ENCODE results near the gene NABP1. TPM values are rescaled to one million over a fixed set of nuclear protein-coding genes. Genes with fewer than 3 reads are reported as not detected.

The NABP1 gene
- total RNA-seq, 2 experiments from 2014 or later, result 65.1 to 65.4 TPM

DNA sequence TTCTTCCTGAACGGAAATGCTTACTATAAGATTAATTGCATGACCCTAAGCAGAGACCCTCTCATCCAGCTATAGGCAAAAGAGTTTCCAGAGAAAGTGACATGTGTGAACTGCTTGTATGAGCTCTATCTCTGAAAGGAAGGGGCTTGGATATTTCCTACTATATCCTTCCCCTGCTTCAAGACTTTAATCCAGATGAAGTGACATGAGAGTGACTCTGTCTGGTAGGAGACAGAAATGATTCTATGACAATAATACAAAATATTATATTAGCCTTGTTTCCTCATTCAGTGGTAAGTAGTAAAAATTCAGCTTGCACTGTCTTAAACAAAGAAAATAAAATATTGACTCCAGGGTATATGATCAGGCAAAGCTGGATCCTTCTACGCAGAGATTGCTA is 37.5 kb downstream of the NABP1 start:
- no peak overlapping the region for H3K4me3 Mint-ChIP-seq
- no peaks in the 10 kb centered on the region for H3K36me3 Mint-ChIP-seq
- H3K9me3 Mint-ChIP-seq, result no peaks in the 10 kb centered on the region
- CTCF ChIA-PET, result interaction anchor here (0.9 kb wide), 1 partner anchor 171 kb away, joined by 4 read pairs; no protein-coding TSS in a partner anchor
- H3K4me1 Mint-ChIP-seq (ENCODE audit: low read depth), result no peaks in the 10 kb centered on the region
- POLR2A ChIA-PET, result no interaction called here
- intact Hi-C loops (cut with micrococcal nuclease), result no loop called here
- no peaks in the 10 kb centered on the region for H3K27me3 Mint-ChIP-seq
- no peak for DNase-seq
- no peak overlapping the region for H3K27ac Mint-ChIP-seq

DNA sequence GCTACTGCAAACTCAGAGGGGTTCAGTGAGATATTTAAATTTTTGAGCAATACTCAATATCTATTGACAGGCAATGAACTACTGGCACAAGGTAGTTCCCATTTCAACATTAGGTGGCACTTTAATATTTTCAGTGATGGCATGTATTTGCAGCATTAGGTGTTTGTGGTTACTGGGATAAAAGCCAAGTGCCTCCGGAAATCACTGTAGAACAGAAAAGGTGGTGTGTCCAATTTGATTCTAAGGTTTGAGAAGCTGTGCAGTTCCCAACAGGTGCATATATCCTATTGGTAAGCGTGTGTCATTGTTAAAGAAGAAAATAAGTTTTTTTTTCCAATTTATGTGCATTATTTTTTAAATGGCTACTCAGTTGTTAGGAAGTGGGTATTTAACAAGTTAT is 41.3 kb downstream of the NABP1 start:
- ChIA-PET CTCF (interaction anchor here (0.7 to 0.8 kb wide), 2 partner anchors 40 to 58 kb away, joined by 3 read pairs; no protein-coding TSS in a partner anchor), POLR2A (no interaction called here)
- Mint-ChIP-seq H3K9me3 (no peaks in the 10 kb centered on the region), H3K4me1 (ENCODE audit: low read depth) (no peaks in the 10 kb centered on the region), H3K27ac (no peak overlapping the region), H3K4me3 (no peak overlapping the region), H3K27me3 (no peaks in the 10 kb centered on the region), H3K36me3 (no peaks in the 10 kb centered on the region)
- intact Hi-C loops (cut with micrococcal nuclease), result no loop called here
- DNase-seq, result no peak

DNA sequence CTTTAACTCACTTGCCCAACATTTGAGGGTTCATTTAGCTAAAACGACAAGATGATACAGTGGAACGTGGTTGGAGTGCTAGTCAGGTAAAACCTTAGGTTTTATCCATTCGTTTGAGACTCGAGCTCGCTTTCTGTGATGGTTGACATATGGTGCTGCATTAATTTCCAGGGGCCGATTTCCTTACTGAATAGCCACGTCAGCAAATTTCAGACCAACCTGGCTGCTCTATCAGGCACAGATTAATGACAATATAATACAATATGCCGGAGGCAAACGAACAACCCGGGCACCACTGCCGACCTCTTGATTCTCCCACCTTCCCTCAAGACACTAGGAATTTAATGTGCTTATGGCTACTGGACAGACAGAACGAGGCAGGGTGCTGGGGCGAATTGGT is 42.0 kb downstream of the NABP1 start:
- H3K9me3 Mint-ChIP-seq, result no peaks in the 10 kb centered on the region
- H3K4me3 Mint-ChIP-seq, result no peak overlapping the region
- ChIA-PET POLR2A (no interaction called here), CTCF (interaction anchor here (0.8 to 1.3 kb wide), 2 partner anchors 21 to 59 kb away, joined by 3 read pairs; no protein-coding TSS in a partner anchor)
- intact Hi-C loops (cut with micrococcal nuclease), result no loop called here
- H3K4me1 Mint-ChIP-seq (ENCODE audit: low read depth), result no peaks in the 10 kb centered on the region
- no peak for DNase-seq
- H3K27ac Mint-ChIP-seq, result no peak overlapping the region
- no peaks in the 10 kb centered on the region for H3K27me3 Mint-ChIP-seq
- H3K36me3 Mint-ChIP-seq, result no peaks in the 10 kb centered on the region

DNA sequence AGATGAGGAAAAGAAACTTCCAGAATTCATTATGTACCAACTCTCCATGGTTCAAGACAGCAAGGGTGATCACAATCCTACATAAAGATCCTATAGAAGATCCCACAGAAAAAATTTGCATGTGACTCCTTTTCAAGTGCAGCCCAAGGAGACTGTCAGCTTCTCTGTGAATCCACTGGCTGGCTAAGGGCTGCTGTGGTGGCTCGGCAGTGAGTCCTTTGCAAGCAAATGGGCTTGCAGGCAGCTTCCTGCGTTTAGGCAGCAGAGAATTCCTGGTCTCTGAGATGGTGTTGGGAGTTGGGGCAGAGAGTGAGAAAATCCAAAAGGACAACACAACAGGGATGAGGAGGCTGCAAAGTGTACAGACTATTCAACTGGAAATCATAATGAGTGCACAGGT is 43.4 kb downstream of the NABP1 start:
- intact Hi-C loops (cut with micrococcal nuclease), result no loop called here
- Mint-ChIP-seq H3K9me3 (no peaks in the 10 kb centered on the region), H3K36me3 (no peaks in the 10 kb centered on the region), H3K4me3 (no peak overlapping the region), H3K27me3 (peaks cover 1% of the 10 kb centered on the region), H3K27ac (no peak overlapping the region), H3K4me1 (ENCODE audit: low read depth) (no peaks in the 10 kb centered on the region)
- CTCF ChIA-PET, result no interaction called here
- POLR2A ChIA-PET, result no interaction called here
- DNase-seq, result no peak

DNA sequence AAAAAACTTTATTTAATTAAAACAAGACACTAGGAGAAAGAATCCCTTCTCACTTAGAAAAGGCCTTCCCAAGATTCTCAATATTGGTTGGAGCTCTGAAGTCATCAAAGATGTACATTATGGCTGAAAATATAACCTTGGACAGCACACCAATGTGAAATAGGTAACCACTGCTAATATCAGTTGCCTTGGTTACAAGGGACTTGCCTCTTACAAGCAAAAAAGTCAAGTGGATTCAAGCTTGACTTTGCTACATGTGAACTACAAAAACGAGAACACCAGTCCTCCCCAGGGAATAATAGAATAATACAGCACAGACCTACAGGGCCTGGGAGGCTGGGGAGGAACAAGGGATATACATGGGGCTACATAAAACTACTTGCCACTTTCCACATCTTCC is 46.1 kb downstream of the NABP1 start:
- CTCF ChIA-PET, result interaction anchor here (1.0 to 1.6 kb wide), 3 partner anchors 25 to 439 kb away, joined by 3 to 4 read pairs (median 4); no protein-coding TSS in a partner anchor
- POLR2A ChIA-PET, result no interaction called here
- no peak overlapping the region for H3K27ac Mint-ChIP-seq

DNA sequence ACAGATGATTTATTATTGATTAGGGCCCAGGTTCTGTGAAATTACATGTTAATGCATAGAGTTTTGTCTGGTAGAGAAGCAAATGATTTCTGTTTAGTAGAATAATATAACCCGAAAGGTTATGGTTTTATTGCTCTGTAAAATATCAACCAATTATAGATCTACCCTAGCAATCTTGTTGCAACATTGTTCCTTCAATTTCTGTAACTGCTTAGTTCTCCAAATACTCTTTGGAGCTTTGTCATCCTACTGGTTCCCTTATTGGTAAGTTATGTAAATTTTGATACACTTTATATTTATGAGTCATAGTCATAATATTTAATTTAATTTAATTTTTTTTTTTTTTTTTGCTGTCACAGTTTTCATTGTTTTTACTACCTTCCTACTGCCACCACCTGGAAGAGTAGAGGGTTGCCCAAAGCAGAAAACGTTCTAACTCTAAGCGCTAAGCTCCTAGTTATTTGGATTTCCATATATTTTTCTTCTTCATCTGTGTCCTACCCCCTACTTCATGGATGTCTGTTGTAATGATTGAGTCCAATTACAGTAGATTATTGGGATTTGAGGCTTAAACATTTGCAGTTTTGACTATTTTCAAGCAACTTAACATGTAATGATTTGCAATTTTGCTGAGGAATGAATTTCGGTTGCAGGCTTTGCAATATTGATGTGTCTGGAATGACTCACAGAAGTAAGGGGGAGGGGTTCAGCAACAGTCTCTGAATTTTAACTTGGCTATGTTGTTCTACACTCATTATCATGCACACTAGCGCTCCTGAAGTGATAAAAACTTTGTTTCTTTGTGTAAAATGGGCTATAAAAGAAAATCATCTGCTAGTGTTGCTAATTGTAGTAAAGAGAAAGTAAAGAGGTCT is 51.1 kb downstream of the NABP1 start:
- CTCF ChIA-PET, result interaction anchor here (1.0 kb wide), 1 partner anchor 174 kb away, joined by 3 read pairs; no protein-coding TSS in a partner anchor
- intact Hi-C loops (cut with micrococcal nuclease), result no loop called here

More for the DNA sequence above, 46.1 kb downstream of the NABP1 start:
- no peak for DNase-seq
- intact Hi-C loops (cut with micrococcal nuclease), result no loop called here
- no peaks in the 10 kb centered on the region for H3K36me3 Mint-ChIP-seq
- no peaks in the 10 kb centered on the region for H3K9me3 Mint-ChIP-seq
- no peaks in the 10 kb centered on the region for H3K4me1 Mint-ChIP-seq (ENCODE audit: low read depth)
- no peak overlapping the region for H3K4me3 Mint-ChIP-seq
- H3K27me3 Mint-ChIP-seq, result peaks cover 1% of the 10 kb centered on the region

DNA sequence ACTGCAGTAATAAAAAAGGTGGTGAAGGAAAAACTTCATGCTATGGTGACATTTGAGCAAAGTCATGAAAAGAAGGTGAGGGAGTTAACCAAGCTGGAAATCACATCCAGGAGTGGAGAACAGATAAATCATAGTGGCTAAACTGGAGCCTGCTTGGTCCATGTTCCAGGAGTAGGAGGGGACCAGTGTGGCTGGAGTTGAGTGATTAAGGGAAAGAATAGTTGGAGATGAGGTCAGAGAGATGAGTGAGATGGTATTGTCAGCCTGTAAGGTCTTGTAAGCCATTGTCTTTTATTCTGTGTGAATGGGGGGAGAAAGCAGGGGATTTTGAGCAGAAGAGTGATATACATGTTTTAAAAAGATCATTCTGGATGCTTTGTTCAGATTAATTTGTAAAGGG is 52.3 kb downstream of the NABP1 start:
- Mint-ChIP-seq H3K9me3 (no peaks in the 10 kb centered on the region), H3K4me3 (no peak overlapping the region), H3K36me3 (no peaks in the 10 kb centered on the region), H3K27me3 (peaks cover 1% of the 10 kb centered on the region), H3K4me1 (ENCODE audit: low read depth) (no peaks in the 10 kb centered on the region), H3K27ac (no peak overlapping the region)
- POLR2A ChIA-PET, result no interaction called here
- DNase-seq, result no peak
- intact Hi-C loops (cut with micrococcal nuclease), result no loop called here
- CTCF ChIA-PET, result no interaction called here

More for the DNA sequence above, 51.1 kb downstream of the NABP1 start:
- Mint-ChIP-seq H3K36me3 (no peaks in the 10 kb centered on the region), H3K4me1 (ENCODE audit: low read depth) (no peaks in the 10 kb centered on the region), H3K9me3 (no peaks in the 10 kb centered on the region), H3K27ac (no peak overlapping the region), H3K4me3 (no peak overlapping the region), H3K27me3 (peaks cover 1% of the 10 kb centered on the region)
- DNase-seq, result no peak
- POLR2A ChIA-PET, result no interaction called here

Other genes starting within 250 kb of the NABP1 start
- not detected for gene CAVIN2, start 169.0 kb downstream of the NABP1 start, total RNA-seq

All from activated CD4-positive, alpha-beta memory T cell treated with anti-CD3 and anti-CD28 coated beads for 36 hours (primary cell).